Sigmoid colon (tissue), 4 donors: Measurements from ENCODE around the gene MRTFA.

ENCODE experiments used
- EP300 ChIP-seq, 4 donors: sonication (generic); formaldehyde crosslinking; IDR thresholded peaks; one replicate each; pipeline ENCODE4 v1.6.1; 2017; ENCODE audit warnings: antibody characterized with exemption in 4 of 4
- POLR2A ChIP-seq, 2 donors: fragments of 450-650 bp; IDR thresholded peaks; one replicate each; pipeline ENCODE4 v1.6.1; 2016; ENCODE audit warnings: antibody characterized with exemption in 2 of 2, mild to moderate bottlenecking in 2 of 2, moderate library complexity in 2 of 2
- POLR2AphosphoS5 ChIP-seq, 4 donors: sonication (generic); formaldehyde crosslinking; IDR thresholded peaks; one replicate each; pipeline ENCODE4 v1.6.1; 2017; ENCODE audit warnings: antibody characterized with exemption in 4 of 4
- TF ChIP-seq, protein P1 (sequence below), 4 experiments: fragments of 450-650 bp in 3 of 4; fragments of 200-600 bp in 1 of 4; IDR thresholded peaks; one replicate each; pipeline ENCODE4 v1.5.1; 2016 to 2019; ENCODE audit warnings: antibody characterized with exemption in 4 of 4, mild to moderate bottlenecking in 3 of 4, moderate library complexity in 2 of 4

GRCh38 chr22:40399621-40400020, 236.9 kb downstream of the MRTFA start:
- TF ChIP-seq, protein P1, sequence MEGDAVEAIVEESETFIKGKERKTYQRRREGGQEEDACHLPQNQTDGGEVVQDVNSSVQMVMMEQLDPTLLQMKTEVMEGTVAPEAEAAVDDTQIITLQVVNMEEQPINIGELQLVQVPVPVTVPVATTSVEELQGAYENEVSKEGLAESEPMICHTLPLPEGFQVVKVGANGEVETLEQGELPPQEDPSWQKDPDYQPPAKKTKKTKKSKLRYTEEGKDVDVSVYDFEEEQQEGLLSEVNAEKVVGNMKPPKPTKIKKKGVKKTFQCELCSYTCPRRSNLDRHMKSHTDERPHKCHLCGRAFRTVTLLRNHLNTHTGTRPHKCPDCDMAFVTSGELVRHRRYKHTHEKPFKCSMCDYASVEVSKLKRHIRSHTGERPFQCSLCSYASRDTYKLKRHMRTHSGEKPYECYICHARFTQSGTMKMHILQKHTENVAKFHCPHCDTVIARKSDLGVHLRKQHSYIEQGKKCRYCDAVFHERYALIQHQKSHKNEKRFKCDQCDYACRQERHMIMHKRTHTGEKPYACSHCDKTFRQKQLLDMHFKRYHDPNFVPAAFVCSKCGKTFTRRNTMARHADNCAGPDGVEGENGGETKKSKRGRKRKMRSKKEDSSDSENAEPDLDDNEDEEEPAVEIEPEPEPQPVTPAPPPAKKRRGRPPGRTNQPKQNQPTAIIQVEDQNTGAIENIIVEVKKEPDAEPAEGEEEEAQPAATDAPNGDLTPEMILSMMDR (IDR thresholded peaks at IDR 0.05) = no peak
- TF ChIP-seq POLR2AphosphoS5 (IDR thresholded peaks at IDR 0.05) (no peak), POLR2A (IDR thresholded peaks at IDR 0.05) (no peak), EP300 (IDR thresholded peaks at IDR 0.05) (no peak)
